GM06990 (cell line): ENCODE results near the gene LAMA3.

Source experiments
- DNase-seq: peaks from one replicate; pipeline ENCODE4 v3.0.0-alpha.2; 2011; ENCODE audit not compliant: insufficient read length; ENCODE audit errors: extremely low read depth
- H3K27me3 ChIP-seq: replicated peaks from 2 replicates; pipeline ENCODE4 v1.6.0; 2011; ENCODE audit warnings: low read length; ENCODE audit not compliant: control insufficient read depth, insufficient read depth
- H3K36me3 ChIP-seq: 2 replicates; pipeline ENCODE4 v1.5.1; 2011; ENCODE audit warnings: low read length; ENCODE audit not compliant: control insufficient read depth, insufficient read depth
- H3K4me3 ChIP-seq: replicated peaks from 2 replicates; pipeline ENCODE4 v1.5.1; 2011; ENCODE audit warnings: low read depth, mild to moderate bottlenecking, control low read depth, low read length
- TF ChIP-seq, protein P1 (sequence below): IDR thresholded peaks from 2 replicates; pipeline ENCODE4 v1.5.1; 2011; ENCODE audit warnings: low read length, control low read depth, mild to moderate bottlenecking, inconsistent platforms; ENCODE audit not compliant: insufficient read depth, poor library complexity, severe bottlenecking

Gene LAMA3

DNA sequence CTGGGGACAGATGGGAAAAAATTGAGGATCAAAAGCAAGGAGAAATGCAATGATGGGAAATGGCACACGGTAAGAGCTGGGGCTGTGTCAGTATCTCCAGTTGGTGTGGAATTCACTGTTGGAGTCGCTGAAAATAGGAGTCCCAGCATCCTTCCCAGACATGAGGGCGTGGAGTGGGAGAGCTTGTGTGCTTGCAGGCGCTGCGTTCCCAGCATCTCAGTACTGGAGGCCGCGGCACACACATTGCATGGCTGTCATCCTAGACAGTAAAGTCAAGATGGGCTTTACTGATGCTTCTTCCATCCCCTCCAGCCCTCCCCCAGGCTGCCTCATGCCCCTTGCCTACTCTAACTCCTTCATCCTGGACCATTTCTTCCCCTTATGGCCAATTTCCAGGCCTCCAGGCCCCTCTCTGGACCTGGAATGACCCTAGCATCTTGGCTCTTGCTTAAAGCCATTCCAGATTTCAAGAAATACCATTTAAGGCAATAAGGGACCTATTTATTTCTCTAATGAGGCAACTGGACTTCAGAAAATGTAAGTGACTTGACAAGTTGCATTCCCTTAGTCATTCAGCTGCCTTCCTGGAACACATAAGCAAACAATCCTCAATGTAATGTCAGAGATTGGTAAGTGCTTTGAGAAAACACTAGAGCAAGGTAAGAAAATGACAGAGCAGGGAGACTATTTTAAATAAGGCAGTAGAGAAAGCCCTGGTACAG, 254.8 kb downstream of the LAMA3 start:
- TF ChIP-seq, protein P1, sequence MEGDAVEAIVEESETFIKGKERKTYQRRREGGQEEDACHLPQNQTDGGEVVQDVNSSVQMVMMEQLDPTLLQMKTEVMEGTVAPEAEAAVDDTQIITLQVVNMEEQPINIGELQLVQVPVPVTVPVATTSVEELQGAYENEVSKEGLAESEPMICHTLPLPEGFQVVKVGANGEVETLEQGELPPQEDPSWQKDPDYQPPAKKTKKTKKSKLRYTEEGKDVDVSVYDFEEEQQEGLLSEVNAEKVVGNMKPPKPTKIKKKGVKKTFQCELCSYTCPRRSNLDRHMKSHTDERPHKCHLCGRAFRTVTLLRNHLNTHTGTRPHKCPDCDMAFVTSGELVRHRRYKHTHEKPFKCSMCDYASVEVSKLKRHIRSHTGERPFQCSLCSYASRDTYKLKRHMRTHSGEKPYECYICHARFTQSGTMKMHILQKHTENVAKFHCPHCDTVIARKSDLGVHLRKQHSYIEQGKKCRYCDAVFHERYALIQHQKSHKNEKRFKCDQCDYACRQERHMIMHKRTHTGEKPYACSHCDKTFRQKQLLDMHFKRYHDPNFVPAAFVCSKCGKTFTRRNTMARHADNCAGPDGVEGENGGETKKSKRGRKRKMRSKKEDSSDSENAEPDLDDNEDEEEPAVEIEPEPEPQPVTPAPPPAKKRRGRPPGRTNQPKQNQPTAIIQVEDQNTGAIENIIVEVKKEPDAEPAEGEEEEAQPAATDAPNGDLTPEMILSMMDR, result no peak
- Histone ChIP-seq H3K27me3 (no peaks in the 10 kb centered on the region), H3K4me3 (no peak overlapping the region), H3K36me3 (no peaks in the 10 kb centered on the region)
- DNase-seq, result no peak

DNA sequence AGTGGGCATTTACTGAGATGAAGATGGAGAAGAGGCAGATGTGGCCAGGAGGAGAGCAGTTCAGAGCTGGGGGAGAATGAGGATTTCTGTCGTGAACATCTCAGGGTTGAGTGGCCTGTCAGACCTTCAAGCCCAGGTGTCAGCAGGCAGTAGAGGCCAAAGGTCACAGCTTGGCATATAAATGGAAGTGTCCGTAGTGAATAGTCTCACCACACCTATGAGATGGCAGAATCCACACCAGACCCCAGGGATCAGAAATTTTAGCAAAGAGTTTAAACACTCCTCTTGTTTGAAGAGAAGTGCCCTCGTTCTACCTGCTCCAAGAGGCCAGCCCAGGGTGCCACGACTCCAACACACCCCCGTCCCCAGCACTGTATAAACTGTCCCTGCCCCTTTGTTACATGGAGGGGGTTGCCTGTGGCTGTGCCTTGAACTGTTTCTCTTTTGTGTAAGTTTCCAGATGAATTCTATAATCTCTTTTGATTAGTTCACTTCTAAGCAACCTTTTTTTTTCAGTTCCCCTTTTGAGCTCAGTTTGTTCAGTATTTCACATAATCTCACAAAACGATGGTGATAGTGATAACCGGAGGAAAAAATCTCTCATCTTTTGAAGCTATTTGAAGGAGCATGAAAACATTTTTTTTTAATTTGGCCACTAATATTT, 256.3 kb downstream of the LAMA3 start:
- TF ChIP-seq, protein P1, result no peak
- Histone ChIP-seq H3K36me3 (no peaks in the 10 kb centered on the region), H3K4me3 (no peak overlapping the region), H3K27me3 (no peaks in the 10 kb centered on the region)
- DNase-seq, result peak; percentile 57

DNA sequence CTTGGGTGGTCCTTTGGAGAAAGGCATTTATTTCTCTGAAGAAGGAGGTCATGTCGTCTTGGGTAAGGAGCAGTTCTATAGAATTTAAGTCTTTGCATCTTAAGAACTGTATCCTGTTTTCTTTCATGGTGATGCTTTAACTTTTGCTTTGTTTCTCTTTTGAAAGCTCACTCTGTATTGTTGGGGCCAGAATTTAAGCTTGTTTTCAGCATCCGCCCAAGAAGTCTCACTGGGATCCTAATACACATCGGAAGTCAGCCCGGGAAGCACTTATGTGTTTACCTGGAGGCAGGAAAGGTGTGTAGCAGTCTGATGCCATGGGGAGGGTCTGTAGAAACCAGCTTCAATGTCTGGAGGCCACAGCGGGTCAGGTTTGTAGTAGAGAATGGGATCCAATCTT, 260.6 kb downstream of the LAMA3 start:
- Histone ChIP-seq H3K36me3 (no peaks in the 10 kb centered on the region), H3K4me3 (no peak overlapping the region), H3K27me3 (no peaks in the 10 kb centered on the region)
- TF ChIP-seq, protein P1, result no peak
- DNase-seq, result no peak

DNA sequence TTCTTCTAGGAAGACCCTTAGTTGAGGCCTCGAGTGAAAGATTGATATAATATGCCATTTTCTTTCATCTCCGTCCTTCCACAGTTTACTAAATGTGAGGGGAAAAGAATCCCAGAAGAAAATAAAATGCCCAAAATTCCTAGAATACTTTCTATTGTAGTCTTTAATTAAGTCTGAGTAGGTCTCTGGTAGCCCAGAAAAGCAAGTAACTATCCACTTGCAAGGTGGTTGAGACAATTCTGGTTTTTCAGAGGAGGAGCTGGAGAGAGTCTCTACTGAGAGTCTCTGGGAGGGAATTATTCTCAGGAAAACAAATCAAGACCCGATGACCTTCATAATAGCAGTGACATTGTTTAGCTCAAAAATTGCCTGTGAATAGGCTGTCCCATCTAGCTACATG, 261.4 kb downstream of the LAMA3 start:
- no peaks in the 10 kb centered on the region for H3K36me3 ChIP-seq
- TF ChIP-seq, protein P1, result no peak
- DNase-seq, result no peak
- H3K4me3 ChIP-seq, result no peak overlapping the region
- H3K27me3 ChIP-seq, result no peaks in the 10 kb centered on the region

DNA sequence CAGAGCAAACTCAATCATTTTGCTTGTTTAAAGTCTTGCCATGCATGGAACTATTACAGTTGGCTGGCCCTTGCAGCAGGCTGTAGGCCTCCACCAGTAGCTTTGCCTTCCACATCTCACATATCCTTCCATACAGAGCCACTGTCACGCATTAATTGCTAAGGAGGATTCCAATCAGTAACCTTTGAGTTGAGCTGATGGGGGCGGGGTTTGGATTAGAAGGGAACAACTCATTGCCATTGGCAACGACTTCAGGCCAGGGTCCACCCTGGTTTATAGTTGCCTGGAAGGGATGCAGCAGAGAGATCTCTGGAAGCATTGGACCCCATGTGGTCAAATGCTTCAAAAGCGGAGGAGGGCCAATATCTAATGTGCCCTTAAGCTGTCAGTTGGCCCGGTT, 262.0 kb downstream of the LAMA3 start:
- DNase-seq, result no peak
- TF ChIP-seq, protein P1, result no peak
- H3K27me3 ChIP-seq, result no peaks in the 10 kb centered on the region
- no peak overlapping the region for H3K4me3 ChIP-seq
- H3K36me3 ChIP-seq, result no peaks in the 10 kb centered on the region
